SK-N-SH (cell line): ENCODE measurements around the gene IRF2BP2. TPM values are rescaled to one million over a fixed set of nuclear protein-coding genes. Genes with fewer than 3 reads are reported as not detected.

Experiments used
- CTCF ChIA-PET: fragments of 300-600, 350-600 bp; formaldehyde crosslinking; extraction: SDS; loops from one replicate; lab custom pipeline; 2021; lab: Yijun Ruan, JAX
- POLR2A ChIA-PET: fragments of 350-600 bp; sonication (Branson Sonifier 250); formaldehyde crosslinking; extraction: SDS; loops from one replicate; lab custom pipeline; 2020; ENCODE audit warnings: antibody characterized with exemption, inconsistent platforms; lab: Yijun Ruan, JAX
- DNase-seq: peaks from one replicate; pipeline ENCODE4 v3.0.0; 2012
- H2AFZ ChIP-seq: fragments of 200-600 bp; sonication (generic); 2 replicates; pipeline ENCODE4 v1.8.1; 2016; ENCODE audit warnings: antibody characterized with exemption, mild to moderate bottlenecking, low read depth
- H3F3A ChIP-seq: fragments of 200-600 bp; sonication (generic); replicated peaks from 2 replicates; pipeline ENCODE3; 2016; ENCODE audit warnings: antibody characterized with exemption, mild to moderate bottlenecking; ENCODE audit not compliant: insufficient read depth
- H3K27ac ChIP-seq, 2 experiments: fragments of 200-500 bp in 1 of 2; fragments of 200-600 bp in 1 of 2; sonication (Bioruptor generic) in 1 of 2; sonication (generic), shearing (Covaris generic) in 1 of 2; 2 replicates each; pipeline versions ENCODE4 v1.5.1 to v1.6.1; 2014 to 2016; ENCODE audit warnings: low read depth in 2 of 2, inconsistent platforms in 1 of 2, low read length in 1 of 2, mild to moderate bottlenecking in 1 of 2, mixed read lengths in 1 of 2
- H3K27me3 ChIP-seq: fragments of 200-600 bp; sonication (generic), shearing (Covaris generic); 2 replicates; pipeline ENCODE4 v1.6.1; 2016; ENCODE audit warnings: mixed run types; ENCODE audit not compliant: insufficient read depth
- H3K36me3 ChIP-seq, 2 experiments: fragments of 200-500 bp in 1 of 2; fragments of 200-600 bp in 1 of 2; sonication (Bioruptor generic) in 1 of 2; sonication (generic) in 1 of 2; replicated peaks in 1 of 2; 2 replicates each; pipeline versions ENCODE3 to v1.5.1; 2014 to 2016; ENCODE audit warnings: low read length in 1 of 2, mild to moderate bottlenecking in 1 of 2; ENCODE audit not compliant: insufficient read depth in 2 of 2, control insufficient read depth in 1 of 2
- H3K4me1 ChIP-seq, 2 experiments: fragments of 200-500 bp in 1 of 2; fragments of 200-600 bp in 1 of 2; sonication (Bioruptor generic) in 1 of 2; sonication (generic), shearing (Covaris generic) in 1 of 2; 2 replicates each; pipeline versions ENCODE4 v1.5.1 to v1.6.1; 2014 to 2016; ENCODE audit warnings: low read depth in 1 of 2, low read length in 1 of 2, mixed run types in 1 of 2; ENCODE audit not compliant: insufficient read depth in 2 of 2, control insufficient read depth in 1 of 2
- H3K4me2 ChIP-seq: fragments of 200-600 bp; sonication (generic), shearing (Covaris generic); 2 replicates; pipeline ENCODE4 v1.6.1; 2017; ENCODE audit warnings: mixed run types
- H3K4me3 ChIP-seq, 2 experiments: fragments of 200-500 bp in 1 of 2; fragments of 200-600 bp in 1 of 2; sonication (Bioruptor generic) in 1 of 2; sonication (generic), shearing (Covaris generic) in 1 of 2; 2 replicates each; pipeline versions ENCODE4 v1.5.1 to v1.8.1; 2014 to 2016; ENCODE audit warnings: low read depth in 2 of 2, inconsistent platforms in 1 of 2, low read length in 1 of 2, mild to moderate bottlenecking in 1 of 2, mixed read lengths in 1 of 2, moderate library complexity in 1 of 2
- H3K79me2 ChIP-seq: fragments of 200-600 bp; sonication (generic); 2 replicates; pipeline ENCODE4 v1.8.1; 2017; ENCODE audit warnings: mild to moderate bottlenecking; ENCODE audit not compliant: insufficient read depth
- H3K9ac ChIP-seq: fragments of 200-600 bp; sonication (generic); 2 replicates; pipeline ENCODE4 v1.6.1; 2017; ENCODE audit warnings: mixed run types
- H3K9me2 ChIP-seq: fragments of 200-600 bp; sonication (generic); 2 replicates; pipeline ENCODE4 v1.6.1; 2017; ENCODE audit warnings: mixed run types
- H3K9me3 ChIP-seq: fragments of 200-600 bp; sonication (generic); 2 replicates; pipeline ENCODE4 v1.6.1; 2017; ENCODE audit warnings: mixed run types, mild to moderate bottlenecking, moderate library complexity
- H4K20me1 ChIP-seq: fragments of 200-600 bp; sonication (generic); 2 replicates; pipeline ENCODE4 v1.6.1; 2017; ENCODE audit warnings: mild to moderate bottlenecking, mixed run types; ENCODE audit not compliant: insufficient read depth
- EP300 ChIP-seq, 2 experiments: IDR thresholded peaks; 2 replicates each; pipeline versions ENCODE4 v1.4.0 to v1.6.1; 2012; ENCODE audit warnings: borderline replicate concordance in 1 of 2, low read depth in 1 of 2, low read length in 1 of 2
- EZH2phosphoT487 ChIP-seq: fragments of 200-600 bp; sonication (generic); IDR thresholded peaks from 2 replicates; pipeline ENCODE4 v1.6.1; 2017; ENCODE audit warnings: low read depth, mixed run types, mild to moderate bottlenecking, antibody characterized with exemption, moderate library complexity, borderline replicate concordance
- FOSL2 ChIP-seq: IDR thresholded peaks from 2 replicates; pipeline ENCODE4 v1.4.0; 2012; ENCODE audit warnings: low read depth, mild to moderate bottlenecking, moderate library complexity, borderline replicate concordance
- FOXJ3 ChIP-seq: sonication (generic); formaldehyde crosslinking; IDR thresholded peaks from 2 replicates; pipeline ENCODE4 v1.5.1; 2020; ENCODE audit warnings: mild to moderate bottlenecking, missing genetic modification reagents
- GABPA ChIP-seq: IDR thresholded peaks from 2 replicates; pipeline ENCODE4 v1.4.0; 2012; ENCODE audit warnings: low read depth, mild to moderate bottlenecking
- GATA2 ChIP-seq: sonication (generic); formaldehyde crosslinking; IDR thresholded peaks from 2 replicates; pipeline ENCODE4 v1.5.0; 2020; ENCODE audit warnings: mild to moderate bottlenecking, missing genetic modification reagents
- IRF3 ChIP-seq: fragments of 150-350 bp; IDR thresholded peaks from 2 replicates; pipeline ENCODE4 v1.6.1; 2016; ENCODE audit warnings: mild to moderate bottlenecking, low read depth, low read length
- JUND ChIP-seq: IDR thresholded peaks from 2 replicates; pipeline ENCODE4 v1.4.0; 2012
- NFIC ChIP-seq: IDR thresholded peaks from 2 replicates; pipeline ENCODE4 v1.4.0; 2012; ENCODE audit warnings: borderline replicate concordance
- NRF1 ChIP-seq: IDR thresholded peaks from 2 replicates; pipeline ENCODE4 v1.6.1; 2012; ENCODE audit warnings: low read depth, mild to moderate bottlenecking, low read length
- RFX5 ChIP-seq: IDR thresholded peaks from 2 replicates; pipeline ENCODE4 v1.6.1; 2012; ENCODE audit warnings: mild to moderate bottlenecking, improper control_type of control experiment, low read length
- SIN3A ChIP-seq: IDR thresholded peaks from 2 replicates; pipeline ENCODE4 v1.6.1; 2012; ENCODE audit warnings: low read depth, mild to moderate bottlenecking, low read length, moderate library complexity, borderline replicate concordance
- YY1 ChIP-seq: IDR thresholded peaks from 2 replicates; pipeline ENCODE4 v1.4.0; 2012; ENCODE audit warnings: low read depth, mild to moderate bottlenecking
- WGBS: methylation state at CpG from one replicate; pipeline ENCODE4 v1.1.6; 2017; ENCODE audit warnings: low lambda C conversion rate; 5-methylcytosine and 5-hydroxymethylcytosine counted together
- polyA plus RNA-seq, 3 experiments: library from polyadenylated mRNA; depleted of rRNA; stranded (reverse); fragments of >200 nt; gene quantifications; 2 replicates each; pipeline ENCODE4 v1.2.3, GENCODE V29; 2012
- TF ChIP-seq, protein P1 (sequence below): IDR thresholded peaks from 2 replicates; pipeline ENCODE4 v1.4.0; 2012; ENCODE audit warnings: low read depth, borderline replicate concordance

IRF2BP2 gene
- polyA plus RNA-seq, 1 of the 3 experiments (the other 2 are of a cell fraction): 73.9 TPM

DNA sequence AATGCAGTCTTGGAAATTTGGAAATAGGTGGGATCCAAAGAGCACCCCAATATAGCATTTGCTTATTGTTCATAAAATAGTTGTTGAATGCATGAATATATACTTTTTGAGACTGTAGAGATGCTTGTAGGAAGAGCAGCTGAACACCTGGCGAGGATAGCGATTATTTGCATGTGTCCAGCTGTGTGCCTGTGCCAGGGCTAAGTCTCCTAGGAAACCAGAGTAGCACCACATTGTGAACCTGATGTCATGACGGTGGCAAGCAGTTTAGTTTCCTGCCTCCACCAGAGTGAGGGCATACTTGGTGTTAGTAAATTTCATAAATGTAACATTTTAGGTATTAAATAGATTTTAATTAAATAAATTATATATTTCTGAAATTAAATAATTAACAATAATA is 37.3 kb upstream of the IRF2BP2 start:
- Histone ChIP-seq H3K9me2 (no peaks in the 10 kb centered on the region), H3K27me3 (no peaks in the 10 kb centered on the region), H3F3A (no peaks in the 10 kb centered on the region), H3K9ac (no peak overlapping the region), H3K4me2 (no peak overlapping the region), H2AFZ (no peak overlapping the region), H3K9me3 (no peaks in the 10 kb centered on the region), H3K36me3 (no peaks in the 10 kb centered on the region), H3K79me2 (no peaks in the 10 kb centered on the region), H3K4me1 (peaks cover 0 to 2% of the 10 kb centered on the region in 2 experiments; a peak in 1 of 4 replicates), H3K4me3 (no peak overlapping the region), H3K27ac (no peak overlapping the region), H4K20me1 (no peaks in the 10 kb centered on the region)
- 98% methylated on average over 3 of the region's 3 CpGs for WGBS
- CTCF ChIA-PET: no interaction called here
- POLR2A ChIA-PET: no interaction called here
- TF ChIP-seq FOSL2: no peak
- no peak for TF ChIP-seq EZH2phosphoT487
- no peak for TF ChIP-seq GABPA
- TF ChIP-seq SIN3A: no peak
- no peak for TF ChIP-seq GATA2 (CRISPR knock-in tag)
- DNase-seq: no peak

DNA sequence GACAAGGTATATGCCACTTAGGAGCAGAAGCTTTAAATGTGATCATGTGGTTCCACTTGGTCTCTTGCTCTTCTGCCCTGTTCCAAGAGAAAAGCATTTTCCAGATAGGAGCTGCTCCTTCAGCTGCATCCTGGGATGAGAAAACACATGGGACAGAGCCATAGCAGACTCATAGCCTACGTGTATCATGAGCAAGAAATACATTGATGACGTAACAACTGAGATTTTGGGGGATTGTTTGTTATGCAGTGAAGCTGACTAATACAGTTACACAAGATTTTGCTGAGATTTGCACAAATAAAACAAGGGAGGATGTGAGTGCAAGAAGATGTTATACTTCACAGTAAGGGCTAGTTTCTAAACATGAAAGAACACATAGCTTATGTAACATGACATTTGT is 36.0 kb upstream of the IRF2BP2 start:
- Histone ChIP-seq H3K4me1 (peaks cover 0 to 2% of the 10 kb centered on the region in 2 experiments; a peak in 1 of 4 replicates), H3K9me2 (no peaks in the 10 kb centered on the region), H3K27ac (no peak overlapping the region), H3K4me2 (no peak overlapping the region), H3K36me3 (no peaks in the 10 kb centered on the region), H3F3A (no peaks in the 10 kb centered on the region), H3K9me3 (no peaks in the 10 kb centered on the region), H3K79me2 (no peaks in the 10 kb centered on the region), H3K4me3 (no peak overlapping the region), H2AFZ (no peak overlapping the region), H3K9ac (no peak overlapping the region), H4K20me1 (no peaks in the 10 kb centered on the region), H3K27me3 (no peaks in the 10 kb centered on the region)
- 82% methylated on average over 2 of the region's 2 CpGs for WGBS
- ChIA-PET POLR2A (no interaction called here), CTCF (no interaction called here)
- DNase-seq: no peak
- TF ChIP-seq IRF3 (no peak), NRF1 (no peak)

DNA sequence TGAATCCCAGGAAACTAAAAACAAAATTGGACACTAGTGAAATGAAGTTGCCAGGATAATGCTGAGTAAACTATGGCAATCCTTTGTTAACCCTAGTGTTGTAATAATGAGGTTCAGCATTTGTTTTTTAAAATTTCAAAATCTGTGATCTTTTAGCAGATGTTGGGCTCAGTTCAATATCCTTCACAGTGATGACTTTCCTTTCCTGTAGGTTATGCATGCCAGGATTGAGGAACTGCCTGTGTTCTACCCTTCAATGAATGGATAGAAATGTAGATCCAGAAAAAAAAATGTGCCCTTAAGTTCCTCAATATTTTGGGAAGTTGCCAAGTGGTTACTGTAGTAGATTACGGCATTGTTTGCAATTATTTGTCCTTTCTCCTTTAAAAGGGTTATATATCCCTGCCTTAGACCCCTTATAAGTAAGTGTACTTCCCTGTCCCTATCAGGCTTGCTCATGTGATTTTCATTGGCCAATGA is 35.5 kb upstream of the IRF2BP2 start:
- DNase-seq: no peak
- H3K27me3 ChIP-seq: no peaks in the 10 kb centered on the region
- H3K4me1 ChIP-seq: peaks cover 0 to 2% of the 10 kb centered on the region in 2 experiments; a peak in 1 of 4 replicates
- POLR2A ChIA-PET: no interaction called here
- no peak overlapping the region for H2AFZ ChIP-seq
- no peak overlapping the region for H3K4me3 ChIP-seq
- no peaks in the 10 kb centered on the region for H3F3A ChIP-seq
- no peaks in the 10 kb centered on the region for H3K36me3 ChIP-seq
- CTCF ChIA-PET: no interaction called here
- H3K9ac ChIP-seq: no peak overlapping the region
- no peak for TF ChIP-seq GATA2 (CRISPR knock-in tag)
- no peak for TF ChIP-seq RFX5
- TF ChIP-seq FOXJ3 (CRISPR knock-in tag): no peak
- TF ChIP-seq FOSL2: no peak
- TF ChIP-seq GABPA: no peak
- no peak for TF ChIP-seq NFIC
- no peak for TF ChIP-seq EP300 (IDR thresholded peaks at IDR 0.05; ENCODE audit: borderline replicate concordance in 1 of 2, low read depth in 1 of 2, low read length in 1 of 2)
- TF ChIP-seq JUND: no peak
- TF ChIP-seq, protein P1, sequence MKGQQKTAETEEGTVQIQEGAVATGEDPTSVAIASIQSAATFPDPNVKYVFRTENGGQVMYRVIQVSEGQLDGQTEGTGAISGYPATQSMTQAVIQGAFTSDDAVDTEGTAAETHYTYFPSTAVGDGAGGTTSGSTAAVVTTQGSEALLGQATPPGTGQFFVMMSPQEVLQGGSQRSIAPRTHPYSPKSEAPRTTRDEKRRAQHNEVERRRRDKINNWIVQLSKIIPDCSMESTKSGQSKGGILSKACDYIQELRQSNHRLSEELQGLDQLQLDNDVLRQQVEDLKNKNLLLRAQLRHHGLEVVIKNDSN: no peak
- TF ChIP-seq EZH2phosphoT487: no peak
- TF ChIP-seq YY1: no peak
- H4K20me1 ChIP-seq: no peaks in the 10 kb centered on the region
- no peaks in the 10 kb centered on the region for H3K9me3 ChIP-seq
- H3K9me2 ChIP-seq: no peaks in the 10 kb centered on the region
- H3K27ac ChIP-seq: no peak overlapping the region
- H3K4me2 ChIP-seq: no peak overlapping the region
- no peaks in the 10 kb centered on the region for H3K79me2 ChIP-seq
- WGBS: 100% methylated on average over 1 of the region's 1 CpG
